NCI-H2081 (cell line): ENCODE results near the gene ADAM33.

Experiments used
- DNase-seq, 2 experiments: peaks; one replicate each; lab custom pipeline; 2025; lab: John Stamatoyannopoulos, UW

The ADAM33 gene, protein sequence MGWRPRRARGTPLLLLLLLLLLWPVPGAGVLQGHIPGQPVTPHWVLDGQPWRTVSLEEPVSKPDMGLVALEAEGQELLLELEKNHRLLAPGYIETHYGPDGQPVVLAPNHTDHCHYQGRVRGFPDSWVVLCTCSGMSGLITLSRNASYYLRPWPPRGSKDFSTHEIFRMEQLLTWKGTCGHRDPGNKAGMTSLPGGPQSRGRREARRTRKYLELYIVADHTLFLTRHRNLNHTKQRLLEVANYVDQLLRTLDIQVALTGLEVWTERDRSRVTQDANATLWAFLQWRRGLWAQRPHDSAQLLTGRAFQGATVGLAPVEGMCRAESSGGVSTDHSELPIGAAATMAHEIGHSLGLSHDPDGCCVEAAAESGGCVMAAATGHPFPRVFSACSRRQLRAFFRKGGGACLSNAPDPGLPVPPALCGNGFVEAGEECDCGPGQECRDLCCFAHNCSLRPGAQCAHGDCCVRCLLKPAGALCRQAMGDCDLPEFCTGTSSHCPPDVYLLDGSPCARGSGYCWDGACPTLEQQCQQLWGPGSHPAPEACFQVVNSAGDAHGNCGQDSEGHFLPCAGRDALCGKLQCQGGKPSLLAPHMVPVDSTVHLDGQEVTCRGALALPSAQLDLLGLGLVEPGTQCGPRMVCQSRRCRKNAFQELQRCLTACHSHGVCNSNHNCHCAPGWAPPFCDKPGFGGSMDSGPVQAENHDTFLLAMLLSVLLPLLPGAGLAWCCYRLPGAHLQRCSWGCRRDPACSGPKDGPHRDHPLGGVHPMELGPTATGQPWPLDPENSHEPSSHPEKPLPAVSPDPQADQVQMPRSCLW

DNA sequence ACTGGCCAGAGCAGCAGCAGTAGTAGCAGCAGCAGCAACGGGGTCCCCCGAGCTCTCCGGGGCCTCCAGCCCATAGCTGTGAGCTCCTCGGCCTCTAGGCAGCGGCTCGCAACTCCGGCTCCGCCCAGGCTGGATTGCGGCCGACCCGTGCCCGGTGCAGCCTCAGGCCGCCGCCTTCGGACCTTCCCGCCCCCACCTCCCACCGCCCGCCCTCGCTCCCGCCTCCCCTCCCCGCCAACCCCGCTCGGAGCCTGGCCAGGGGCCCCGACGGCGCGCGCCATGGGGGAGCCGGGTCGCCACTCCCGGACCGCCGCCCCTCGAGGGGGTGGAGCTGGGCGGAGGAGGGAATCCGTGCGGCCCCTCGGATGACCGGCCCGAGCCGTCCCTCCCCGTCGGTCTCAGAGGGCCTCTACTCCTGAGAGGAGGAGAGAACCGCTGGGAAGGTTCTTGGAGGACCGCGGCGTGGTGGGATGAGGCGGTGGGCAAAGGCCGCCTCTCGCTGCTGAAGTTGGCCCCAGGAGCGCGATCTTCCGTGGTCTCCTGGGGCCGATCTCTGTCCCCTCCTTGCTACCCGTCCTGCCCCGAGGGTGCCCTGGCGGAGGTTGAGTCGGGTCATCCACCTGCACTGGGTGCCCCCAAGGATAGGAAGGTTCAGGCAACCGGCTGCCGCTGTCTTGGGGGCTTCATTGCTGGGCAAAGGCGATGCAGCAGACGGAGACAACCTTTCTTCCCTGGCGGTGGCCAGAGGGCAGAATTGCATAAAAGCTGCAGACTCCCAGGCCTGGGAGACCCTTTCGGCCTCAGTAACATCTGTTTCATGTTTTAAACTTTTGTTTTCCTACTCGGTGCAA is at the start of gene ADAM33:
ADAM33 (minus strand) TSS at position 80 of the 851 bp plus-strand sequence; CDS start at position 74, 6 bp downstream.
- DNase-seq = no peak

GRCh38 chr20:3730803-3731672 is 49.2 kb upstream of the ADAM33 start:
- DNase-seq = no peak

DNA sequence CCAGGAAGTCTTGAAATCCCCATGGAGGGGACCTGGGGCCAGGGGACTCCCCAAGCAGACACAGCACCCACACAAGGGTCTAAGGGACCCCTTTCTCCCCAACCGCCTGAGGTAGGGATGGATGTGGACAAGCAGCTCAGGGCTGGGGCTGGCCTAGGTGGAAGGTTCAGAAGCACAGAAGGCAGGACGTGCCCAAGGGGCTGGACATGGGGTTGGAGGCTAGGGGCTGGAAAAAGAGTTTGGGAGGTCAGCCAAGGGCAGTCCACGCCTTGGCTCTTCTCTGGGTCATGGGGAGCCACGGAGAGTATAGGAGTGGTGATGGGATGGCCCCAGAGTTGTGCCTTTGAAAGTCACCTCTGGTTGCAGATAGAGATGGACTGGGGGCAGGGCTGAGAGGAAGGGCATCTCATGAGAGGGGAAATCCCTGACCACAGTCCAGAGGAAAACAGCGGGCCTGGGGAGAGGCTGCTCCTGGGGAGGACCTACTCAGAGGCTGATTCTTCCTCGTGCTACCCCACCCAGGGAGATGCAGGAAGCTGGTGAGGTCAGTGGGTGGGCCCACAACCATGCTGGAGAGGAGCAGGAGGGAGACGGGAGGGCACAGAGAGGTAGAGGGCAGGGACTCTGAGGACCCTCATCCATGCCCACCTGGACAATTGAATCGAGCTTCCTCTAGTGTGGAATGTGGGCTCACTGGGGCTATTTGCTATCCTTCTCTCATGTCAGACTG is 48.2 kb upstream of the ADAM33 start:
- DNase-seq = no peak

GRCh38 chr20:3729378-3729777 is 47.6 kb upstream of the ADAM33 start:
- DNase-seq = no peak

DNA sequence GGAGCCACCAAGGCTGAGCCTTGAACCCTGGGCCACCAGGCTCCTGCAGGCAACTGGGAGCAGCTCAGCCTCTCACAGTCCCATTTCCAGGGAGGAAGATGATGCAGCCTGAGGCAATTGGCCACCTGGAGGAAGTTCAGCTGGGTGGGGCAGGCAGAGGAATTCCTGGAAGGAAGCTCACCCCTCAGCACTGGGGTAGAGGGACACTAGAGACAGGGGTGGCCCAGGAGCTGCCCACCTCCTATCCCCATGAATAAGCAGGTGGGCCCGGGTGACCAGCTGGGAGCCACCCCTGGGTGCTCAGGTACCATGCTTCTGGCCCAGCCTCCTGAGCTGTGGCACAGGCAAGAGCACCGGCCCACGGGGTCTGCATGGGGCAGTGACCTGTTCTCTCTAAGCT is 47.1 kb upstream of the ADAM33 start:
- DNase-seq = no peak

DNA sequence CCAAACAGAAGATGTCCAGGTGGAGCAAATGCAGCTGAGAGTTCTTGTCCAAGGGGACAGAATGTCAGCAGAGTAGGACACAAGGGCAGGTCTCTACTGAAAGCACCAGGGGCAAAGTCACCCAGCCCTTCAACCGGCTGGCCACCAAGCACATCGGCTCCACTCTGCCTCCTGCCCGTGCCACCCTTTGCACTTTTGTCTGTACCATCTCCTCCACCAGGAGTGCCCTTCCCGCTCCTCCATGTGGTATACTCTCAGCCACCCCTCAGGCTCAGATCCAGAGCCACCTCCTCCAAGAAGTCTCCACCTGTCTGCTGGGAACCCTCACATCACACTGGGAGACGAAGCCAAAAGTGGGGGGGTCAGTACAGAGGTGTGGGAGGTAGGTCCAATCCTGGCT is 46.5 kb upstream of the ADAM33 start:
- DNase-seq = no peak

GRCh38 chr20:3727401-3728021 is 45.7 kb upstream of the ADAM33 start:
- no peak for DNase-seq

GRCh38 chr20:3724356-3724755 is 42.5 kb upstream of the ADAM33 start:
- DNase-seq = no peak

DNA sequence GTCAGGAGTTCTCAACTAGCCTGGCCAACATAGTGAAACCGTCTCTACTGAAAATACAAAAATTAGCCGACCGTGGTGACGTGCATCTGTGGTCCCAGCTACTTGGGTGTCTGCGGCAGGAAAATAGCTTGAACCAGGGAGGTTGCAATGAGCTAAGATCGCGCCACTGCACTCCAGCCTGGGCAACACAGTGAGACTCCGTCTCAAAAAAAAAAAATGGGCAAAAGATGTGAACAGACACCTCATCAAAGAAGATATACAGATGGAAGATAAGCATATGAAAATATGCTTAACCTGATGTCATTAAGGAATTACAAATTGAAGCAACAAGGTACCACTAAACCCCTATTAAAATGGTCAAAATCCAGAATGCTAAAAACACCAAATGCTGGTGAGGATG is 41.5 kb upstream of the ADAM33 start:
- DNase-seq = no peak

GRCh38 chr20:3721912-3722311 is 40.1 kb upstream of the ADAM33 start:
- DNase-seq = no peak

GRCh38 chr20:3720626-3721025 is 38.8 kb upstream of the ADAM33 start:
- DNase-seq = no peak

- no peak for DNase-seq
These were observed 38.3 kb upstream of the ADAM33 start for GRCh38 chr20:3720068-3720467.

DNA sequence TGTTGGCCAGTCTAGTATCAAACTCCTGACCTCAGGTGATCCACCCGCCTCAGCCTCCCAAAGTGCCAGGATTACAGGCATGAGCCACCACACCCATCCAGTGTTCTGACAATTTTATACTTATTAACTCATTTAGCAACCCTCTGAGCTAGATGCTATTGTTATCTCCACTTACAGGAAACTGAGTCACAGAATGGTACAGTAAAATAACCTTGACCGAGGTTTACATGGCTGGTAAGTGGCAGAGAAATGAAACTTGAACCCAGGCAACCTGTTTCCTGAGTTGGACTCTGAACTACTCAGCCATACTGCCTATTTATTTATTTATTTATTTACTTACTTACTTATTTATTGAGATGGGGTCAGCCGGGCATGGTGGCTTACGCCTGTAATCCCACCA is 37.2 kb upstream of the ADAM33 start:
- no peak for DNase-seq

DNA sequence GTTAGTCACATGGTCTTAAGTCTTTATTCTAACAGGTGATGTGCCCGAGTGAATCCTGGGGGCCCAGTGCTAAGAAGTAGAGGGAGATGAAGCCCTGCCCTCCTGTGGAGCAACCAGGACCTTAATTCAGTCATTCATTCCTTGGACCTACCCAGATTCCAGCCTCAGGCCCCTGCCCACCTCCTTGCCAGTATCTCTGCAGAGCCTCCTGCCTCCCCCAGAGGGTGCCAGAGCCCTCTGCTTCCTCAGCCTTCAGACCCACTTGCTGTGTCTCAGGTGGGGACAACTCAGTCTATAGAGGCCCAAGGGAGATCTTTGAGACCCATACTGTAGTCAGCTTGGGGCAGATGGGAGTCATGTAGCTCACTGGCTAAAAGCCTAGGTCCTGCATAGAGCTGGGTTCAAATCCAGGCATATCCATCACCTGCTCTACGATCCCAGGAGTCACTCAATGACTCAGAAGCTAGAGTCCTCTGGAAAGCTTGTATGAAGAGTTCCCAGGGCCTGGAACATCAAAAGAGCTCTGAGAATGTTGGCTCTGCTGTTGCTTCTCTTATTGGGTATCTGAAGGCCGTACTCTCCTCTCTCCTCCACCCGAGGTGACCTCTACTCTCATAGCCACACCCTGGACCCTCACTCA is 34.5 kb upstream of the ADAM33 start:
- peak; percentile 5 to 38 for DNase-seq

DNA sequence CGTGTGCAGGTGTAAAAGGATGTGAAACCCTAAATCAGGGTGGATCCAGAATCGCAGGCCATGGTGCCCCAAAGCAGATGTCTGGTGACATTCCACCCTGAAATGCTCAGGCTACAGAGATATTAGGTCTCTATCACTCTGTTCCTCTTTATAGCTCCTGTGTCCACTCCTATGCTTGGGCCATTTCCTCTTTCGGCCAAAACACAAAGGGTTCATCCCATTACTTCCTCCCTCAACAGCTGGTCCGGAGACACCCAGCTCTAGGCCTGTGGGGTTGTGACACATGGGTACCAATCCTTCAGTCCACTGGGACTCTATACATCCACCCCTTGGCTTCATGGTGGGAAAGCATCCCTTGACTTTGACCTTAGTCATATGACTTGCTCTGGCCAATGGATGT is 32.3 kb upstream of the ADAM33 start:
- DNase-seq = no peak

DNA sequence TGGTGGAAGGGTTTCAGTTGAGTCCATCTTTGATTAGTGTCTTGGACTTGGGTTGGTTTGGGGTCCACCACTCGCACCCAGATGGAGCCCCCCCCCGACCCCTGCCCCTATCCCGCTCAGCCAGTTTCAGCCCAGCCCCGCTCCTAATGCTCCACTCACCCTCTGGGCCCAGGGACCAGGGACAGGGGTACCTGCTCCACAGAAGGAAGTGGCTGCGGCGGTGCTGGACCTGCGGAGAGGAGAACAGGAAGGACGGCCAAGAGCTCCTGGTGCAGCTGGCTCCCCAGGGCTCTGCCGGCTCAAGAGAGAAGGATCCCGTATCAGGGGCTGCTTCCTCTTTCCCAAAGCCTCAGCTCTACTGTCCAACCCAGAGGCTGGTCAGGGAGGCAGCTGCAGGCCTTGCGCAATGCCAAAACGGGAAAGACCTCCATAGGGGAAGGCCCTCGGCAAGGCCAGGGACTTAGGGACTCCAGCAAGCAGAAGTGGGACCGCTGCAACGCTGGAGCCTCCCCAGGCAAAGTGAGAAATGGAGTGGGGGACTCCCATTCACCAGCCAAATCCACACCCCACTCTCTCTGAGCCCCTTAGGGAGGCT is 30.6 kb upstream of the ADAM33 start, which contains the start of gene SIGLEC1:
SIGLEC1 (minus strand) TSS at position 322 of the 595 bp plus-strand sequence. CDS start 5,472 bp downstream, outside the sequence.
- no peak for DNase-seq

- no peak for DNase-seq
These were observed 29.7 kb upstream of the ADAM33 start for GRCh38 chr20:3711484-3711941.

DNA sequence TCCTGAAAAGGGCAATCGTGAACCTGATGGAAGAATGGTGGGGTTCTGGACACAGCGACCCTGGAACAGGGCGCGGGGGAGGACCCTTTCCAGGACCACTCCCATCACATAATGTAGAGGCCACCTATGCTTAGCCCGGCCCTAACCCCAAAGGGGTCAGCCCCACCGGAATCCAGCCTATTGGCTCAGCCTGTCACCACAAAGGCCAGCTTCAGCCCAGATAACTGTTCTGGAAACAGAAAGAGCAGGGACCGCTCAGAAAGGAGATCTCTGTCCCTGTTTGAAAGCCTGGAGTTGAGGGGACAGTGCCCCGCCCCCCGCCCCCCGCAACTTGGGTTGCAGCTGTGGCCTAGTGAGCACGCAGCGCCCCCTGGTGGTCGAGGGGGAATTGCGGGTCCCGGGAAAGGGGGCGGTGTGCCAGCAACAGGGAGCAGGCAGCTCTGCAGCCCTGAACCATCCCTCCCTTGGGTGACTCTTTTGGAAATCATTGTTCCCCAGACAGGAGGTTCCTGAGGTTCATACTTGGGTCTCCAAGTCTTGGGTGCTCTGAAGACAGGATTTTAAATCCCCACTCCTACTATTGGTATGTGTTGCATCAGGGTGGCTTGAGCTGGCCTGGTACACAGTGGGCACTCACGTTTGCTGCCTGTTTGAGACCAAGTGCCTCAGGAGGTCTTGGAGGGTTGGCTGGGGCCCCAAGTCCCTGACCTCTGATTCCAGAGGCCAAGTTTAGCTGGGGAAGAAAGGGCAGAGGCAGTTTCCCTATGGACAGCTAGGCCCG is 29.1 kb upstream of the ADAM33 start:
- peak; percentile 25 to 35 for DNase-seq
